Measurements from ENCODE around the gene RFX6.

RFX6 gene

DNA sequence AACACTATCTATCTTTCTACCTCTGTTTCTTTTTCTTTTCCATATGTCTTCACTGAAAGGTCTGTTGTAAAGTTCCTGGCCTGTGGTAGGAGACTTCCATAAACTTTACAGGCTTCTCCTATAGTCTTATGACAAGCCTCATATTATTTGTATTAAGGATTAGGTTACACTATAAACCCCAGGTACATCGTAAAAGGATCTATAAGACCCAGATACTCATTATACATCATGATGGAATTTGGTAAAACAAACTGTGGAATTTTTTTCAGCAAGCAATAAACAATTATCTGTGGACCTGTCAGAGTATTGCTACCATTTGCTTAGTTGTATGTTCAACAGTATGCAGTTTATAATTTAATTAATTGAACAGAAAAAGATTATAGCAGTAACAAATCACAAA lies 55.5 kb downstream of the RFX6 start:
- H3K4me3 ChIP-seq (IDR thresholded peaks at IDR 0.05; ENCODE audit: insufficient read depth, low read depth, low read length): no peak overlapping the region
- H4K20me1 ChIP-seq (ENCODE audit: insufficient read depth): no peaks in the 10 kb centered on the region
- no peak overlapping the region for H2AFZ ChIP-seq (ENCODE audit: low read depth)
- no peaks in the 10 kb centered on the region for H3K79me2 ChIP-seq (ENCODE audit: insufficient read depth, low read depth)
- H3K36me3 ChIP-seq (ENCODE audit: insufficient read depth): no peaks in the 10 kb centered on the region
- no peak overlapping the region for H3K4me2 ChIP-seq
- H3K27ac ChIP-seq: no peak overlapping the region
- H3K27me3 ChIP-seq (ENCODE audit: insufficient read depth, low read depth): no peaks in the 10 kb centered on the region
- no peak overlapping the region for H3K9ac ChIP-seq
- no peaks in the 10 kb centered on the region for H3K4me1 ChIP-seq (ENCODE audit: low read depth, poor library complexity, severe bottlenecking)
- TF ChIP-seq, protein P1, sequence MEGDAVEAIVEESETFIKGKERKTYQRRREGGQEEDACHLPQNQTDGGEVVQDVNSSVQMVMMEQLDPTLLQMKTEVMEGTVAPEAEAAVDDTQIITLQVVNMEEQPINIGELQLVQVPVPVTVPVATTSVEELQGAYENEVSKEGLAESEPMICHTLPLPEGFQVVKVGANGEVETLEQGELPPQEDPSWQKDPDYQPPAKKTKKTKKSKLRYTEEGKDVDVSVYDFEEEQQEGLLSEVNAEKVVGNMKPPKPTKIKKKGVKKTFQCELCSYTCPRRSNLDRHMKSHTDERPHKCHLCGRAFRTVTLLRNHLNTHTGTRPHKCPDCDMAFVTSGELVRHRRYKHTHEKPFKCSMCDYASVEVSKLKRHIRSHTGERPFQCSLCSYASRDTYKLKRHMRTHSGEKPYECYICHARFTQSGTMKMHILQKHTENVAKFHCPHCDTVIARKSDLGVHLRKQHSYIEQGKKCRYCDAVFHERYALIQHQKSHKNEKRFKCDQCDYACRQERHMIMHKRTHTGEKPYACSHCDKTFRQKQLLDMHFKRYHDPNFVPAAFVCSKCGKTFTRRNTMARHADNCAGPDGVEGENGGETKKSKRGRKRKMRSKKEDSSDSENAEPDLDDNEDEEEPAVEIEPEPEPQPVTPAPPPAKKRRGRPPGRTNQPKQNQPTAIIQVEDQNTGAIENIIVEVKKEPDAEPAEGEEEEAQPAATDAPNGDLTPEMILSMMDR (conservative IDR thresholded peaks at IDR 0.05; ENCODE audit: low read depth, low read length): no peak

DNA sequence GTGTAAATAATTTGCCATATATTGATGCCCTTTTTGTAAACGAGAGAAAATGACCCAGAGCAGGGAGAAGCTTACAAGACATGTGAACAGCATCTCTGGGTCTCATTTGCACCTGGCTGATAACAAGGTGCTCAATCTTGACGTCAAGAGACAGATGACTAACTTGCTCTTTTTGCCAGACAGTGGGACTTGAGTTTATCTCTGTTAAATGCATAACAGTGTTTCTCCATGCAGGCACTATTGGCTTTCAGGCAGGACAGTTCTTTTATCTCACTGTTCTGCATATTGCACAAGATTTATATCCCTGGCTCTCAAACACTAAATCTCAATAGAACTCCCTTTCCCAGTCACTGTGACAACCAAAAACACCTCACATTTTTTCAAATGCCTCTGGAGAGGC lies 56.4 kb downstream of the RFX6 start:
- Histone ChIP-seq H3K79me2 (ENCODE audit: insufficient read depth, low read depth) (no peaks in the 10 kb centered on the region), H3K4me3 (IDR thresholded peaks at IDR 0.05; ENCODE audit: insufficient read depth, low read depth, low read length) (no peak overlapping the region), H3K27me3 (ENCODE audit: insufficient read depth, low read depth) (no peaks in the 10 kb centered on the region), H4K20me1 (ENCODE audit: insufficient read depth) (no peaks in the 10 kb centered on the region), H3K4me1 (ENCODE audit: low read depth, poor library complexity, severe bottlenecking) (no peaks in the 10 kb centered on the region), H2AFZ (ENCODE audit: low read depth) (no peak overlapping the region), H3K9ac (no peak overlapping the region), H3K27ac (no peak overlapping the region), H3K4me2 (no peak overlapping the region), H3K36me3 (ENCODE audit: insufficient read depth) (no peaks in the 10 kb centered on the region)
- TF ChIP-seq, protein P1 (conservative IDR thresholded peaks at IDR 0.05; ENCODE audit: low read depth, low read length): no peak

DNA sequence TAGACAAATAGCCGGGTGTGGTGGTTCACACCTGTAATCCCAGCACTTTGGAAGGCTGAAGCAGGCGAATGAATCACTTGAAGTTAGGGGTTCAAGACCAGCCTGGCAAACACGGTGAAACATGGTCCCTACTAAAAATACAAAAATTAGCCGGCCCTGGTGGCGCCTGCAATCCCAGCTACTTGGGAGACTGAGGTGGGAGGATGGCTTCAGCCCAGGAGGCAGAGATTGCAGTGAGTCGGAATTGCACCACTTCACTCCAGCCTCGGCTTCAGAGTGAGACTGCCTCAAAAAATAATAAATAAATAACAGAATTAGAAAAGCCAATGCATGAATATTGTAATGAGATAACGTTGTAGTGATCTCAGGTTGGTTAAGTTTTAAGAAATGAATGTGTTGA lies 61.3 kb downstream of the RFX6 start:
- Histone ChIP-seq H3K9ac (no peak overlapping the region), H4K20me1 (ENCODE audit: insufficient read depth) (no peaks in the 10 kb centered on the region), H3K4me2 (no peak overlapping the region), H3K27me3 (ENCODE audit: insufficient read depth, low read depth) (no peaks in the 10 kb centered on the region), H3K4me3 (IDR thresholded peaks at IDR 0.05; ENCODE audit: insufficient read depth, low read depth, low read length) (no peak overlapping the region), H2AFZ (ENCODE audit: low read depth) (no peak overlapping the region), H3K36me3 (ENCODE audit: insufficient read depth) (no peaks in the 10 kb centered on the region), H3K79me2 (ENCODE audit: insufficient read depth, low read depth) (no peaks in the 10 kb centered on the region), H3K4me1 (ENCODE audit: low read depth, poor library complexity, severe bottlenecking) (no peaks in the 10 kb centered on the region), H3K27ac (no peak overlapping the region)
- TF ChIP-seq, protein P1 (conservative IDR thresholded peaks at IDR 0.05; ENCODE audit: low read depth, low read length): no peak

DNA sequence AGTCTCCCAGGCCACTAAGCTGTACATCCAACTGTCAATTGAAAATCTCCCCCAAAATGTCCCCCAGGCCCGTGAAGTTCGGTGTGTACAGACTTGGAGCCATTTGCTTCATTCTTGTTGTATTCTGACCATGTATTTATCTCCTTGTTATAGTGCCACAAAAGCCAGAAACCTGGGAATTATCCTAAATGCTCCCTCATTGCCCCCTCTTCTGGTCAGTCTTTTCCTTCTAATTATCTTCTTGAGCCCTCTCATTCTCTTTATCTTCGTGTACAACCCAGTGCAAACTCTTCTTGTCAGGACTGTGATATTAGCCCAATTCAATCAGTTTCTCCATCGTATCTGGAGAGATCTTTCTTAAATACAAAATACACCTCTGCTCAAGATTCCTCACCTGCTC lies 64.7 kb downstream of the RFX6 start:
- TF ChIP-seq, protein P1 (conservative IDR thresholded peaks at IDR 0.05; ENCODE audit: low read depth, low read length): no peak
- no peaks in the 10 kb centered on the region for H3K27me3 ChIP-seq (ENCODE audit: insufficient read depth, low read depth)
- no peak overlapping the region for H3K4me3 ChIP-seq (IDR thresholded peaks at IDR 0.05; ENCODE audit: insufficient read depth, low read depth, low read length)
- H2AFZ ChIP-seq (ENCODE audit: low read depth): no peak overlapping the region
- H3K79me2 ChIP-seq (ENCODE audit: insufficient read depth, low read depth): no peaks in the 10 kb centered on the region
- H3K4me1 ChIP-seq (ENCODE audit: low read depth, poor library complexity, severe bottlenecking): no peaks in the 10 kb centered on the region
- no peaks in the 10 kb centered on the region for H3K36me3 ChIP-seq (ENCODE audit: insufficient read depth)
- no peak overlapping the region for H3K4me2 ChIP-seq
- no peak overlapping the region for H3K9ac ChIP-seq
- no peak overlapping the region for H3K27ac ChIP-seq
- H4K20me1 ChIP-seq (ENCODE audit: insufficient read depth): no peaks in the 10 kb centered on the region

DNA sequence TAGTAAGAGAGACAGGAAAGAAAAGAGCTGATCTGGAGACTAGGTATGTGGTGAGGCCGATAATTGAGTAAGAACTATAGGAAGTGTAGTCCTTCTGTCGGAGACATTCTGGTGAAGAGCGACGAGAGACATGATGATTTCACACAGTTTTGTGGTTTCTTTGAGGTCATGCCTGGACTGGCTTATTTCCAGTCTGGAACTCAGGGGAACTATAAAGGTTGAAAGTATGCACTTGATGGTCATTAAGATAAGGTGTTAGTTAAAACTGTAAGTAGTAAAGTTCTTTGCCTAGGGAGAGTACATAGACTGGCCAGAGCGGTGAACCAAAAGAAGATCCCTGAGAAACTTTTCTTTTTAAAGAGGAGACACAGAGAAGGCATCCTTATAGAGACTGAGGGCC lies 68.8 kb downstream of the RFX6 start:
- Histone ChIP-seq H3K27me3 (ENCODE audit: insufficient read depth, low read depth) (no peaks in the 10 kb centered on the region), H3K36me3 (ENCODE audit: insufficient read depth) (no peaks in the 10 kb centered on the region), H3K27ac (no peak overlapping the region), H3K4me1 (ENCODE audit: low read depth, poor library complexity, severe bottlenecking) (no peaks in the 10 kb centered on the region), H3K79me2 (ENCODE audit: insufficient read depth, low read depth) (no peaks in the 10 kb centered on the region), H3K4me2 (no peak overlapping the region), H4K20me1 (ENCODE audit: insufficient read depth) (no peaks in the 10 kb centered on the region), H3K9ac (no peak overlapping the region), H2AFZ (ENCODE audit: low read depth) (no peak overlapping the region), H3K4me3 (IDR thresholded peaks at IDR 0.05; ENCODE audit: insufficient read depth, low read depth, low read length) (no peak overlapping the region)
- TF ChIP-seq, protein P1 (conservative IDR thresholded peaks at IDR 0.05; ENCODE audit: low read depth, low read length): no peak

Measured in KMS-11 (cell line).